Panc1 (cell line): ENCODE data around the gene LCA5L. TPM values are rescaled to one million over a fixed set of nuclear protein-coding genes. Genes with fewer than 3 reads are reported as not detected.
"Not testable (repeated sequence)": the region's sequence is repeated elsewhere in the genome, so short reads cannot be mapped to it uniquely, and the experiment has no call there.

ENCODE experiments used
- ATAC-seq: fragments of 200-7000 bp; cut with Tn5 transposase; 2 replicates; pipeline ENCODE4 v1.9.1; 2020; ENCODE audit warnings: mild to moderate bottlenecking, moderate library complexity
- BruUV-seq: library from RNA; stranded (reverse); fragments of 400-500 nt; replicated peaks from 2 replicates; lab custom pipeline; 2021; lab: Mats Ljungman, UMichigan
- CTCF ChIA-PET: fragments of 300-600 bp; sonication (Branson Sonifier 250); formaldehyde crosslinking; loops from one replicate; lab custom pipeline; 2022; ENCODE audit warnings: antibody characterized with exemption; lab: Charles Lee
- POLR2A ChIA-PET: fragments of 300-600 bp; sonication (Branson Sonifier 250); formaldehyde crosslinking; loops from one replicate; lab custom pipeline; 2022; ENCODE audit warnings: antibody characterized with exemption; lab: Charles Lee
- DNase-seq: peaks from one replicate; pipeline ENCODE4 v3.0.0-alpha.2; 2010; ENCODE audit warnings: low read depth, low spot score
- H3K27ac ChIP-seq: 2 replicates; pipeline ENCODE4 v1.5.1; 2011; ENCODE audit warnings: mild to moderate bottlenecking, low read length, inconsistent platforms
- H3K27me3 ChIP-seq: fragments of 200-500 bp; sonication (Bioruptor generic); 2 replicates; pipeline ENCODE4 v1.6.0; 2014; ENCODE audit warnings: low read length, inconsistent platforms; ENCODE audit not compliant: control insufficient read depth, insufficient read depth
- H3K36me3 ChIP-seq: fragments of 200-500 bp; sonication (Bioruptor generic); 2 replicates; pipeline ENCODE4 v1.5.1; 2014; ENCODE audit warnings: inconsistent platforms, mild to moderate bottlenecking, low read length, moderate library complexity; ENCODE audit not compliant: control insufficient read depth, insufficient read depth
- H3K4me1 ChIP-seq: 2 replicates; pipeline ENCODE4 v1.5.1; 2011; ENCODE audit warnings: inconsistent platforms, mild to moderate bottlenecking, low read length, moderate library complexity; ENCODE audit not compliant: control insufficient read depth, insufficient read depth
- H3K4me3 ChIP-seq, 2 experiments: 2 replicates each; pipeline ENCODE4 v1.5.1; 2011 to 2012; ENCODE audit warnings: low read depth in 2 of 2, low read length in 2 of 2, mild to moderate bottlenecking in 2 of 2, inconsistent platforms in 1 of 2, moderate library complexity in 1 of 2
- H3K9me3 ChIP-seq: fragments of 200-500 bp; sonication (Bioruptor generic); 2 replicates; pipeline ENCODE4 v1.5.1; 2014; ENCODE audit warnings: low read depth, mild to moderate bottlenecking, inconsistent platforms, low read length, moderate library complexity; ENCODE audit not compliant: control insufficient read depth, insufficient read depth
- POLR2AphosphoS5 ChIP-seq: IDR thresholded peaks from 2 replicates; pipeline ENCODE4 v1.6.1; 2012; ENCODE audit warnings: mild to moderate bottlenecking, low read depth, low read length, moderate library complexity
- REST ChIP-seq, 2 experiments: IDR thresholded peaks; 2 replicates each; pipeline ENCODE4 v1.6.1; 2011 to 2012; ENCODE audit warnings: low read depth in 2 of 2, control low read depth in 1 of 2, low read length in 1 of 2, mild to moderate bottlenecking in 1 of 2, moderate library complexity in 1 of 2; ENCODE audit not compliant: insufficient read depth in 1 of 2
- SIN3A ChIP-seq: IDR thresholded peaks from 2 replicates; pipeline ENCODE4 v1.6.1; 2012; ENCODE audit warnings: low read depth, mild to moderate bottlenecking, low read length, moderate library complexity, borderline replicate concordance; ENCODE audit not compliant: insufficient read depth
- TCF7L2 ChIP-seq: IDR thresholded peaks from 2 replicates; pipeline ENCODE4 v1.6.1; 2011; ENCODE audit warnings: mild to moderate bottlenecking, low read depth, low read length, inconsistent platforms
- in situ Hi-C: cut with HindIII; loops from 2 replicates; pipeline ENCODE4 v1.10.0; 2016; ENCODE audit warnings: low sequenced_read_pairs, low pct_unique_long_range_greater_than_20kb
- intact Hi-C: fragments of 100-400 bp; cut with micrococcal nuclease; formaldehyde crosslinking; loops from one replicate; pipeline ENCODE4 v1.10.0; 2022; ENCODE audit not compliant: unreplicated experiment
- total RNA-seq: library from RNA; stranded (reverse); gene quantifications from one replicate; pipeline ENCODE4 v1.2.1, GENCODE V29; 2021; ENCODE audit not compliant: unreplicated experiment
- TF ChIP-seq, protein P1 (sequence below): fragments of 450-650 bp; IDR thresholded peaks from 2 replicates; pipeline ENCODE4 v1.5.1; 2017; ENCODE audit warnings: mild to moderate bottlenecking

The LCA5L gene
- total RNA-seq, 1 experiment from 2014 or later: 0.87 TPM

- no peak for ATAC-seq
- Histone ChIP-seq H3K4me3 (no peak overlapping the region), H3K36me3 (no peaks in the 10 kb centered on the region), H3K9me3 (no peaks in the 10 kb centered on the region), H3K27ac (no peak overlapping the region), H3K4me1 (no peaks in the 10 kb centered on the region), H3K27me3 (no peaks in the 10 kb centered on the region)
- TF ChIP-seq, protein P1, sequence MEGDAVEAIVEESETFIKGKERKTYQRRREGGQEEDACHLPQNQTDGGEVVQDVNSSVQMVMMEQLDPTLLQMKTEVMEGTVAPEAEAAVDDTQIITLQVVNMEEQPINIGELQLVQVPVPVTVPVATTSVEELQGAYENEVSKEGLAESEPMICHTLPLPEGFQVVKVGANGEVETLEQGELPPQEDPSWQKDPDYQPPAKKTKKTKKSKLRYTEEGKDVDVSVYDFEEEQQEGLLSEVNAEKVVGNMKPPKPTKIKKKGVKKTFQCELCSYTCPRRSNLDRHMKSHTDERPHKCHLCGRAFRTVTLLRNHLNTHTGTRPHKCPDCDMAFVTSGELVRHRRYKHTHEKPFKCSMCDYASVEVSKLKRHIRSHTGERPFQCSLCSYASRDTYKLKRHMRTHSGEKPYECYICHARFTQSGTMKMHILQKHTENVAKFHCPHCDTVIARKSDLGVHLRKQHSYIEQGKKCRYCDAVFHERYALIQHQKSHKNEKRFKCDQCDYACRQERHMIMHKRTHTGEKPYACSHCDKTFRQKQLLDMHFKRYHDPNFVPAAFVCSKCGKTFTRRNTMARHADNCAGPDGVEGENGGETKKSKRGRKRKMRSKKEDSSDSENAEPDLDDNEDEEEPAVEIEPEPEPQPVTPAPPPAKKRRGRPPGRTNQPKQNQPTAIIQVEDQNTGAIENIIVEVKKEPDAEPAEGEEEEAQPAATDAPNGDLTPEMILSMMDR: no peak
- TF ChIP-seq SIN3A (no peak), TCF7L2 (no peak), POLR2AphosphoS5 (no peak), REST (IDR thresholded peaks at IDR 0.05; ENCODE audit: insufficient read depth in 1 of 2, low read depth in 2 of 2, low read length in 1 of 2) (no peak)
- POLR2A ChIA-PET: no interaction called here
- CTCF ChIA-PET: no interaction called here
- intact Hi-C loops (no loop called here), in situ Hi-C loops (no loop called here)
- BruUV-seq: no TSS peak
- no peak for DNase-seq
These were observed 22.9 kb downstream of the LCA5L start for GRCh38 chr21:39422527-39423241.

DNA sequence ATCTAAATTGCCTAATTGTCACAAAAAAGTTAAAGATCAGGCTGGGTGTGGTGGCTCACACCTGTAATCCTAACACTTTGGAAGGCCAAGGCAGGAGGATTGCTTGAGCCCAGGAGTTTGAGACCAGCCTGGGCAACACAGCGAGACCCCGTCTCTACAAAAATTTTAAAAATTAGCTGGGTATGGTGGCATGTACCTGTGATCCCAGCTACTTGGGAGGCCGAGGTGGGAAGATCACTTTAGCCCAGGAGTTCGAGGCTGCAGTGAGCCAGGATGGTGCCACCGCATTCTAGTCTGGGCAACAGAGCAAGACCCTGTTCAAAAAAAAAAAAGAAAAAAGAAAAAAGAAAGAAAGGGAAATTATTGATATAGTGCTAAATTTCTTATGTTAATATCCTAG is 26.4 kb downstream of the LCA5L start:
- H3K36me3 ChIP-seq, H3K27ac ChIP-seq, CTCF ChIA-PET, H3K27me3 ChIP-seq, DNase-seq, H3K4me1 ChIP-seq, H3K4me3 ChIP-seq, H3K9me3 ChIP-seq, BruUV-seq, intact Hi-C loops, POLR2A ChIA-PET, in situ Hi-C loops, ATAC-seq: not testable (repeated sequence)

GRCh38 chr21:39406065-39406464 is 39.5 kb downstream of the LCA5L start:
- ChIA-PET CTCF (no interaction called here), POLR2A (no interaction called here)
- Histone ChIP-seq H3K36me3 (no peaks in the 10 kb centered on the region), H3K27me3 (no peaks in the 10 kb centered on the region), H3K4me3 (no peak overlapping the region), H3K4me1 (no peaks in the 10 kb centered on the region), H3K27ac (no peak overlapping the region), H3K9me3 (no peaks in the 10 kb centered on the region)
- no peak for TF ChIP-seq REST (IDR thresholded peaks at IDR 0.05; ENCODE audit: insufficient read depth in 1 of 2, low read depth in 2 of 2, low read length in 1 of 2)
- TF ChIP-seq, protein P1: no peak
- no peak for TF ChIP-seq TCF7L2
- TF ChIP-seq SIN3A: no peak
- DNase-seq: no peak
- BruUV-seq: no TSS peak
- in situ Hi-C loops: no loop called here
- intact Hi-C loops: no loop called here
- ATAC-seq: no peak
